HG03025 (cell line): ENCODE results near the gene SPDYE5.

ENCODE experiments used
- ATAC-seq: cut with Tn5 transposase; IDR thresholded peaks from one replicate; pipeline ENCODE4 v1.9.1; 2021; ENCODE audit warnings: mild to moderate bottlenecking, moderate library complexity; ENCODE audit not compliant: unreplicated experiment, low FRiP score

SPDYE5 gene

DNA sequence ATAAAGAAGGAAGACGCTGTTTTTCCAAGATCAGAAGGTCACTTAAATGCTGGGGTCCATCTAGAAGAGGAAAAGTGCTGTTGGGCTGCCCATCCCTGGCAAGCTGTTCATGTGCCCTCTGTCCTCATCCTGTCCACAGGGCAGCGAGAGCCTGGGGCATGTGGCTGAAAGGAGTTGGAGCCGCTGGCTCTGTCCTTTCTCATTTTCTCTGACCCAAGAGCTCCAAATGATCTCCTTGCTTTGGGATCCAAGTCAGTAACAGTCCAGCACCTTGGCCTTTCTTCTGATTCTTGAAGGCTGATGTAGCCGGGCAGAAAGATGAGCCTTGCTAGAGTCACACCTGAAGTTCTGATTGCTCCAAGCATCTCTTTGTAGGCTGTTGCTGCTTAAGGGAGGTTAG, 44.4 kb downstream of the SPDYE5 start:
- no peak for ATAC-seq

DNA sequence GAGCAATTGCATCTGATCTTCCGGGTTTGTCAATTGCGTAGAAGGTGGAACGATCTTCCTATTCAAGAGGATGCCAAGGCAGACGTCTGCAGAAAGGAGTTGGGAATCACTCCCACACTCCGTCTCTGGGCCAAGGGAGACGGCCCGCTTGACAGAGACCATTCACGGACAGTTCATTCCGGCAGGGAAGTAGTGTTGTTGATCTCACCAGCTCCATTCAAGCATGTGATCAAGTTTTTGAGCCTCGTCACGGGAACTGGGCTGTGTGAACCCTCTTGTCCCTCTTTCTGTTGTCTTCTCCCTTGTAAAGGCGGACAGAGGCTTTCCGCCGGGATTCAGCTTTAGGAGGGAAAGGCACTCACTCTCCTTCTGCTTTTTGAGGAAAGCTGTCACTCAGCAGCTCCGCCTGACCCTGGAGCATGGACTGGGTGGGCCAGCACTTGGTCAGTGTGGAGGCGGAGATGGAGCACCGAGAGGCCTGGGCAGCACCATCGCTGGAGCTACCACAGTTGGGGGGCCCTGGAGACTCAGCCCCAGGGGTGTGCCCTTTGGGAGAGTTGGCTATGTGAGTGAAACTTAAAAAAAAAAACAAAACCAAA, 44.9 kb downstream of the SPDYE5 start:
- no peak for ATAC-seq

DNA sequence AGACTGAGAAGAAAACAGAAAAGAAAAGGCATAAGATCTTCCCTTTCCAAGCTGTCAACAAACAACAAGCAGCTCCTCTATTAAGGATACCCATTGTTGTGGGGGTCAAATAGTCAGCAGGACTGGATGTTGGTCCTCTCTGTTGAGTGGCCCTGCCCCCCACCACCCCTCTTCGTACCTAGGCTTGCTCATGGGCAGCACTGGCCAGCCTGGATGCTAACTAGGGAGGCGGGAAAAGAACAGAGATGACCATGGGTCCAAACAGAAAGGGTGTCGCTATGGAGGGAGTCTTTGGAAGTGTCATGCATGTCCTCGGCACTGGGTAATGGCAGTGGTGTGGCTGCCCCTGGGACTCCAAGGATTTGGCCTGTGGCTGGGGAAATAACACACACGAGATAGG, 45.6 kb downstream of the SPDYE5 start:
- no peak for ATAC-seq

DNA sequence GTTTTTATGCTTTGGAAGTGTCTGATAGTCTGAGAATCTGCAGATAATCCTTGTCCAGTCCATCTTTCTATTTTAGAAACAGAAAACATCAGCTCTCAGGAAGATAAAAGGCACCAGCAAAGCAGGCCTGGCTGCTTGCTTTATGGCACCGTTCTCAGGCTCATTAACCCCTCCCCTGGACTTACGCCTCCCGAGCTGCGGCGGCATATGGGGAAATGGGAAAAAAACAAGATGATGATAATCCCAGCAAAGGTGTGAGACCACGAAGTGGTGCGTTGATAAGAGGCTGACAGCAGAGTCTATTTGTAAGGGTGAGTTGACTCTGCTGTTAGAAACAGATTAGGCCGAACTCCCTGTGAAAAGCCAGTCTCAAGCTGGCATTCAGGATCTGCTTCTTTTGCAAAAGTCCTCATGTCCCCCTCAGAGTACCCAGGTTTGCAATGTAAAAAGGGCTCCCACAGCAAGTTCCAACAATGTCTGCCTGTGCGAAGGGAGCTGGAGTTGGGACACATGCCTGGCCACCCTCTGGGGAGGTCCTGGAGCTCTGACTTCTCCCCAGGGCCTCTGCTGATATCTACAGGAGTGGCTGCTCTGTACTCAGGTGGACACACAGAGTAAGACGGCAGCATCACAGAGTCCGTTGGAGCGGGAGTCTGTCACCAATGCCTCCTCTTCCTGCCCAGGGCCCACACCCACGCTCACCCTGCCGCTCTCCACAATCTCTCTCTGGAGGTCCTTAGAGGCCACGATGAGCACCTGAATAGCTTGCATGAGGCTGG, 54.3 kb downstream of the SPDYE5 start:
- no peak for ATAC-seq
